NOMO-1 (cell line): Measurements from ENCODE around the gene TAMALIN.
A peak's percentile ranks its signal among the peaks of the same experiment; 100 is the strongest.

Experiments used
- DNase-seq, 2 experiments: peaks; one replicate each; lab custom pipeline; 2025; ENCODE audit not compliant: unreplicated experiment in 2 of 2; lab: John Stamatoyannopoulos, UW

The TAMALIN gene

GRCh38 chr12:52010692-52011601, 4.2 kb downstream of the TAMALIN start:
- DNase-seq: no peak

- DNase-seq: no peak
These were observed 5.0 kb downstream of the TAMALIN start for GRCh38 chr12:52011602-52012214.

- no peak for DNase-seq
These were observed 7.0 kb downstream of the TAMALIN start for GRCh38 chr12:52013626-52014310.

GRCh38 chr12:52014567-52015530, 8.1 kb downstream of the TAMALIN start:
- DNase-seq: no peak

GRCh38 chr12:52015532-52016041, 8.8 kb downstream of the TAMALIN start:
- DNase-seq: no peak

GRCh38 chr12:52018433-52019112, 11.8 kb downstream of the TAMALIN start:
- no peak for DNase-seq

- DNase-seq: no peak
These were observed 12.5 kb downstream of the TAMALIN start for GRCh38 chr12:52019113-52019770.

- peak; percentile 68 to 74 for DNase-seq
These were observed 14.0 kb downstream of the TAMALIN start for GRCh38 chr12:52020539-52021336.

GRCh38 chr12:52022841-52023181, 16.1 kb downstream of the TAMALIN start:
- peak in 1 of 2 experiments; percentile 50 for DNase-seq

- DNase-seq: peak; percentile 63 to 78
These were observed 16.6 kb downstream of the TAMALIN start for GRCh38 chr12:52023182-52023975.

GRCh38 chr12:52023976-52024688, 17.4 kb downstream of the TAMALIN start:
- DNase-seq: peak in 1 of 2 experiments; percentile 32

GRCh38 chr12:52024845-52025230, 18.1 kb downstream of the TAMALIN start:
- peak; percentile 80 to 90 for DNase-seq

- no peak for DNase-seq
These were observed 19.5 kb downstream of the TAMALIN start for GRCh38 chr12:52026263-52026662.

GRCh38 chr12:52027085-52027843, 20.5 kb downstream of the TAMALIN start:
- DNase-seq: no peak

- DNase-seq: no peak
These were observed 22.9 kb downstream of the TAMALIN start for GRCh38 chr12:52029685-52030084.

GRCh38 chr12:52032446-52032803, 25.7 kb downstream of the TAMALIN start:
- peak in 1 of 2 experiments; percentile 33 for DNase-seq
